Kidney (tissue), 14 donors: Measurements from ENCODE around the gene PAX5. TPM values are rescaled to one million over a fixed set of nuclear protein-coding genes. Genes with fewer than 3 reads are reported as not detected.

ENCODE experiments used
- DNase-seq, 5 donors: peaks; one replicate each; pipeline ENCODE4 v3.0.0-alpha.2; 2013 to 2020
- FAIRE-seq: peaks from 2 replicates; lab custom pipeline; 2012; peaks lifted over from hg19 to GRCh38; lab: Jason Lieb, UNC
- H3K27ac ChIP-seq, 2 donors: one replicate each; pipeline ENCODE4 v1.7.0; 2013; ENCODE audit warnings: low read depth in 2 of 2, low read length in 2 of 2, inconsistent platforms in 1 of 2
- H3K27me3 ChIP-seq: one replicate; pipeline ENCODE4 v1.7.1; 2013; ENCODE audit warnings: low read length, inconsistent platforms; ENCODE audit not compliant: control insufficient read depth, insufficient read depth
- H3K36me3 ChIP-seq, 3 donors: one replicate each; pipeline versions ENCODE4 v1.7.0 to v1.7.1; 2013; ENCODE audit warnings: low read length in 3 of 3, control low read depth in 1 of 3, inconsistent platforms in 1 of 3; ENCODE audit not compliant: insufficient read depth in 3 of 3, control insufficient read depth in 2 of 3
- H3K4me1 ChIP-seq, 3 donors: one replicate each; pipeline versions ENCODE4 v1.7.0 to v1.7.1; 2013; ENCODE audit warnings: low read length in 3 of 3, inconsistent platforms in 1 of 3, low read depth in 1 of 3; ENCODE audit not compliant: control insufficient read depth in 2 of 3, insufficient read depth in 2 of 3
- H3K4me3 ChIP-seq, 3 donors: one replicate each; pipeline versions ENCODE4 v1.7.0 to v1.8.1; 2013; ENCODE audit warnings: low read length in 3 of 3, control low read depth in 1 of 3, inconsistent platforms in 1 of 3
- H3K9ac ChIP-seq, 3 donors: one replicate each; pipeline versions ENCODE4 v1.7.0 to v1.7.1; 2013; ENCODE audit warnings: low read length in 3 of 3, control low read depth in 1 of 3, inconsistent platforms in 1 of 3
- H3K9me3 ChIP-seq, 3 donors: one replicate each; pipeline versions ENCODE4 v1.7.0 to v1.7.1; 2013; ENCODE audit warnings: low read length in 3 of 3, control low read depth in 1 of 3, inconsistent platforms in 1 of 3; ENCODE audit not compliant: control insufficient read depth in 2 of 3, insufficient read depth in 1 of 3
- intact Hi-C: fragments of 100-400 bp; cut with DNase I; formaldehyde crosslinking; loops from one replicate; pipeline ENCODE4 v1.11.1; 2022
- polyA plus RNA-seq: library from polyadenylated mRNA; stranded (reverse); fragments of 350-450 nt; fragmentation: Illumina TruSeq; extraction: RNeasy Lipid Tissue Mini Kit (QIAGEN cat#74804); gene quantifications from one replicate; pipeline ENCODE4 v1.2.3, GENCODE V29; 2014; ENCODE audit warnings: low read depth, low replicate concordance; ENCODE audit not compliant: insufficient read depth
- total RNA-seq: library from RNA; stranded (reverse); fragmentation: NEBNext Ultra II Directional; extraction: Animal tissue kit (Norgen Biotek cat#: 25700); gene quantifications from one replicate; pipeline ENCODE4 v1.2.1, GENCODE V29; 2021
- TF ChIP-seq, protein P1 (sequence below): IDR thresholded peaks from 3 replicates; pipeline ENCODE4 v1.5.1; 2012; ENCODE audit warnings: mild to moderate bottlenecking, moderate library complexity, borderline replicate concordance; ENCODE audit not compliant: insufficient read depth; ENCODE audit errors: extremely low read depth
- donor health status: control.
- donor health status: control.
- donor health status: control.
- donor health status: control.
- donor health status: control.
- donor health status: DM: yes; HTN: yes; CAD: no.
- donor health status: Normal renal cell carcinoma (clear cell type).

The PAX5 gene
- total and polyA plus RNA-seq, 2 donors from 2014 or later: 2.7 TPM; not detected in 1

- Histone ChIP-seq H3K9me3 (no peaks in the 10 kb centered on the region), H3K4me3 (no peak overlapping the region), H3K27ac (no peak overlapping the region), H3K4me1 (no peaks in the 10 kb centered on the region), H3K27me3 (no peaks in the 10 kb centered on the region), H3K9ac (no peak overlapping the region), H3K36me3 (no peaks in the 10 kb centered on the region)
- intact Hi-C loops: no loop called here
- TF ChIP-seq, protein P1, sequence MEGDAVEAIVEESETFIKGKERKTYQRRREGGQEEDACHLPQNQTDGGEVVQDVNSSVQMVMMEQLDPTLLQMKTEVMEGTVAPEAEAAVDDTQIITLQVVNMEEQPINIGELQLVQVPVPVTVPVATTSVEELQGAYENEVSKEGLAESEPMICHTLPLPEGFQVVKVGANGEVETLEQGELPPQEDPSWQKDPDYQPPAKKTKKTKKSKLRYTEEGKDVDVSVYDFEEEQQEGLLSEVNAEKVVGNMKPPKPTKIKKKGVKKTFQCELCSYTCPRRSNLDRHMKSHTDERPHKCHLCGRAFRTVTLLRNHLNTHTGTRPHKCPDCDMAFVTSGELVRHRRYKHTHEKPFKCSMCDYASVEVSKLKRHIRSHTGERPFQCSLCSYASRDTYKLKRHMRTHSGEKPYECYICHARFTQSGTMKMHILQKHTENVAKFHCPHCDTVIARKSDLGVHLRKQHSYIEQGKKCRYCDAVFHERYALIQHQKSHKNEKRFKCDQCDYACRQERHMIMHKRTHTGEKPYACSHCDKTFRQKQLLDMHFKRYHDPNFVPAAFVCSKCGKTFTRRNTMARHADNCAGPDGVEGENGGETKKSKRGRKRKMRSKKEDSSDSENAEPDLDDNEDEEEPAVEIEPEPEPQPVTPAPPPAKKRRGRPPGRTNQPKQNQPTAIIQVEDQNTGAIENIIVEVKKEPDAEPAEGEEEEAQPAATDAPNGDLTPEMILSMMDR: no peak
- FAIRE-seq (no peak), DNase-seq (peak in 1 of 5 donors; percentile 24)
These were observed 151.5 kb downstream of the PAX5 start for GRCh38 chr9:36882594-36882993.

DNA sequence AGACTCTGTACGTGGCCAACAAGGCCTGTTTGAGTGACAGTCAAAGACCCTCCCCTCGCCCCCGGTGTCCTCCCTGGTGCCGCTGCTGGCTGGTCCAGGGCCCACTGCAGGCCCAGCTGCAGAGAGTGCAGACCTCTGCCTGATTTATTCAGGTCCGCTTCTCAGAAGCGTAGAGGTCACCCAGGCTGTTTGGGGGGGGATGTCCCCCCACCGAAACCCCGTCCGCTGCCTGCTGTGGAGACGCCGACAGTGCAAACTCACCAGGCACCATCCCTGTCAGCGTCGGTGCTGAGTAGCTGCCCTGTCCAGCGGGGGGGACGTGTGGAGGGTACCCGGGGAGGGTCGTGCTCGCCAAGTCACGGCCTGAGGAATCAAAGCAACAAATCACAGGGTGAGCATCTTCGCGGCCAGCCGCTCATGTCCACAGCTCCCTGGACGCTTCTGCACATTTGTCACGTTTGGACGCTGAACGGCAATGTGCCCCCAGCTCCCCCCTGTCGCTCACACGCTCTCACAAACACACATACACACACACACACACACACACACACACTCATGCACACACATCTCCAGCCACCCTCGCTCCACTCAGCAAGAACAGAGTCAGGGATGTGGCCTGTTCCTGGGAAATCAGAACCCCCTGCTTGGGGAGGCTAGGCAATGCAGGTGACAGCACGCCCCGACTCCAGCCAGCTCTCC lies 152.2 kb downstream of the PAX5 start:
- intact Hi-C loops: no loop called here
- Histone ChIP-seq H3K27ac (no peak overlapping the region), H3K27me3 (no peaks in the 10 kb centered on the region), H3K4me1 (no peaks in the 10 kb centered on the region), H3K4me3 (no peak overlapping the region), H3K9ac (no peak overlapping the region), H3K36me3 (no peaks in the 10 kb centered on the region), H3K9me3 (no peaks in the 10 kb centered on the region)
- DNase-seq (peak in 1 of 5 donors; percentile 51), FAIRE-seq (no peak)
- TF ChIP-seq, protein P1: no peak

DNA sequence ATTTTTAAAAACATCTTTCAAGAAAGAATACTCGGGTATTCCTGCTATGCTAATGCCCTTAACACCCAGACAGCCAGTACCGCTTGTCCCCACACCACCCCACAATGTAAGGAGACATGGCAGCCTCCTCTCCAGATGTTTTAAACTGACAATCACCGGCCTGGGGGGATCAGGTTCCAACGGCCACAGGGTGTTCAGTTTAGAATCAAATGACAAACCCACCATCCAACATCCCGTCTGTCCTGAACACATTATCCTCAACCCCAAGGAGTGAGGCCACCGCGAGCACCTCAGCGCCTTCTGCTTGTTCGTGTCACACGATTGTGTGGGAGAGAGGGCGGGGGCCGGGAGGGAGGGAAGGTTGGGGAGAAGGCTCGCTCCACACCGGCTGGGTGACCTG lies 152.8 kb downstream of the PAX5 start:
- Histone ChIP-seq H3K27ac (no peak overlapping the region), H3K9me3 (no peaks in the 10 kb centered on the region), H3K9ac (no peak overlapping the region), H3K4me3 (no peak overlapping the region), H3K36me3 (no peaks in the 10 kb centered on the region), H3K27me3 (no peaks in the 10 kb centered on the region), H3K4me1 (no peaks in the 10 kb centered on the region)
- intact Hi-C loops: no loop called here
- FAIRE-seq (no peak), DNase-seq (no peak)
- TF ChIP-seq, protein P1: no peak

- Histone ChIP-seq H3K9ac (no peak overlapping the region), H3K9me3 (no peaks in the 10 kb centered on the region), H3K27ac (no peak overlapping the region), H3K4me1 (no peaks in the 10 kb centered on the region), H3K36me3 (no peaks in the 10 kb centered on the region), H3K27me3 (no peaks in the 10 kb centered on the region), H3K4me3 (no peak overlapping the region)
- TF ChIP-seq, protein P1: no peak
- FAIRE-seq (no peak), DNase-seq (no peak)
- intact Hi-C loops: no loop called here
These were observed 154.0 kb downstream of the PAX5 start for GRCh38 chr9:36880075-36880474.
